ENCODE results near the gene CRMP1.

DNA sequence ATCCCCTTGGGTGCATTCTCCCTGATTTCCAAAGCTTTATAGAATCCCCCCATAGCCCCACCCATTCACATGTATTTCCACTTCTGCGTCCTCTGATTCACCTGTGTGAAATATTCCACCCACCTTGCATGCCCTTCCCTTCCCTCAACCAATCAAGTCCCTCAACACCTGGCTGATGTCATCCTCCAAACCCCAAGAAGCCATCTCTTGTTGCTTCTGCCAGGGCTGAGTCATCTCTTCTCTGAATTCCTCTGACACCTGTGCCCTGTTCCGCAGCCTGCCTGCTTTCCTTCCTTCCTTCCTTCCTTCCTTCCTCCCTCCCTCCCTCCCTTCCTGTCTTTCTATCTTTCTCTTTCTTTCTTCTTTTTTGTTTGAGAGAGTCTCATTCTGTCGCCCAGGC, 9.9 kb downstream of the CRMP1 start:
- TF ChIP-seq POLR2A (IDR thresholded peaks at IDR 0.05; ENCODE audit: low read length) = no peak
- TF ChIP-seq GATA1 (IDR thresholded peaks at IDR 0.05; ENCODE audit: low read depth, low read length) = no peak

Data from erythroblast (primary cell).